T-helper 2 cell treated with Interferon-gamma antibody and Interleukin-4, amounts not matched to agents 100 ng/mL and 5 ng/mL, for 36 hours (primary cell): ENCODE data around the gene HMGA1. TPM values are rescaled to one million over a fixed set of nuclear protein-coding genes. Genes with fewer than 3 reads are reported as not detected.

Experiments
- intact Hi-C: fragments of 100-400 bp; cut with micrococcal nuclease; formaldehyde crosslinking; loops from one replicate; pipeline ENCODE4 v1.15.1; 2023
- total RNA-seq: library from RNA; stranded (reverse); gene quantifications from 2 replicates; pipeline ENCODE4 v1.2.3, GENCODE V29; 2022

Gene HMGA1
- total RNA-seq, 1 donor from 2014 or later: 293 TPM

- intact Hi-C loops: loop anchor here (5.0 kb wide), 1 partner anchor 288 kb away; no protein-coding TSS in a partner anchor
These were observed 2.8 kb downstream of the HMGA1 start for GRCh38 chr6:34239500-34239825.

DNA sequence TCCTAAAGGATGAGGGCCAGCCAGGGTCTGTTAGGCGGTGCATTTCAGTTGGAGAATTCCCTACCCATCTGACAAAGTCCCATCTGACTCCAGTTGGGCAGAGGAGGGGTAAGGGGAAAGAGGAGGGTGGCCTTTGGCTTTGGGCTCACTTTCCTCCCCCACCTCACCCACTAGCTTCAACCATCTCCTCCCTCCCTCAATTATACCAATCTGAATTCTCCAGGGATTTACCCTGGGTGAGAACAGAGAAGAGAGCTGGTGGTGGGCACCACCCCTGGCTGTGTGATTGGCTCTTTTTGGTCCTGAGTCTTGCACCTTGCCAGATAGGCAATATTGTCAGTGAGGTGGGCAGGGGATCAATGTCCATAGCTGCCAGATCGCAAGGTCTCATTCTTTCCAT, 3.2 kb downstream of the HMGA1 start:
- intact Hi-C loops: loop anchor here (5.0 kb wide), 1 partner anchor 287 kb away; no protein-coding TSS in a partner anchor

DNA sequence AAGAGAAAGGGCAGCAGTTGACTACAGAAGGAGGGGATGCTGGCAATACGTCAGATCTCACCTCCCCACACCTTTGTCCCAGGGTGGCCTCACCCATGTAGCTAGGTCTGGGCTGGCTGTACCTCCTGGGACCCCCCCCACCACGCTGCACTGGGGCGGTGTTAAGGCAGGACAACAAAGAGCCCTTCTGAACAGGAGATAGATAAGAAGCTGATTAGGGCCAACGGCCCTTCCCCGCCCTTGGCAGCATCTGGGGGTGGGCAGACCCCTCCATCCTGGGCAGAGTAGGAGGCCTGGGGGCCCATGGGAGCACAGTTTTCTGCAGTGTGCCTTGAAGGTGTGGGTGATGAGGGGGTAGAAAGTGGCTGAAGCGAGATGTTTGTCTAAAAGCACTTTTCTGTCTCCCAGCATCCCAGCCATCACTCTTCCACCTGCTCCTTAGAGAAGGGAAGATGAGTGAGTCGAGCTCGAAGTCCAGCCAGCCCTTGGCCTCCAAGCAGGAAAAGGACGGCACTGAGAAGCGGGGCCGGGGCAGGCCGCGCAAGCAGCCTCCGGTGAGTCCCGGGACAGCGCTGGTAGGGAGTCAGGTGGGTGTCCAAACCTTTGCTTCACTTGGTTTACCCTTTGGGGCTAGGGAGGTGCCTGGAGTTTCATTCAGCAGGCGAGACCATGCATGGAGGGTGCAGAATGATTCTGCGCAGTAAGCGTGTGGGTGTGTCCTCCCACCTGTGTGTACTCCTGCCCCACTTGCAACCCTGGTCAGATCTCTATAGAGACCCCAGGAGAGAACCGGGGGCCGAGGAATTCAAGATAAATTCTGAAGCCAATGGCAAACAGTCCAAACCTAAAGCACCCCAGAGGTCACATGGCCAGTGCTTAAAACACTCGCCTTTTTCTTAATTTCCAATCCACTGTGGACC, 3.9 kb downstream of the HMGA1 start:
- intact Hi-C loops: no loop called here

DNA sequence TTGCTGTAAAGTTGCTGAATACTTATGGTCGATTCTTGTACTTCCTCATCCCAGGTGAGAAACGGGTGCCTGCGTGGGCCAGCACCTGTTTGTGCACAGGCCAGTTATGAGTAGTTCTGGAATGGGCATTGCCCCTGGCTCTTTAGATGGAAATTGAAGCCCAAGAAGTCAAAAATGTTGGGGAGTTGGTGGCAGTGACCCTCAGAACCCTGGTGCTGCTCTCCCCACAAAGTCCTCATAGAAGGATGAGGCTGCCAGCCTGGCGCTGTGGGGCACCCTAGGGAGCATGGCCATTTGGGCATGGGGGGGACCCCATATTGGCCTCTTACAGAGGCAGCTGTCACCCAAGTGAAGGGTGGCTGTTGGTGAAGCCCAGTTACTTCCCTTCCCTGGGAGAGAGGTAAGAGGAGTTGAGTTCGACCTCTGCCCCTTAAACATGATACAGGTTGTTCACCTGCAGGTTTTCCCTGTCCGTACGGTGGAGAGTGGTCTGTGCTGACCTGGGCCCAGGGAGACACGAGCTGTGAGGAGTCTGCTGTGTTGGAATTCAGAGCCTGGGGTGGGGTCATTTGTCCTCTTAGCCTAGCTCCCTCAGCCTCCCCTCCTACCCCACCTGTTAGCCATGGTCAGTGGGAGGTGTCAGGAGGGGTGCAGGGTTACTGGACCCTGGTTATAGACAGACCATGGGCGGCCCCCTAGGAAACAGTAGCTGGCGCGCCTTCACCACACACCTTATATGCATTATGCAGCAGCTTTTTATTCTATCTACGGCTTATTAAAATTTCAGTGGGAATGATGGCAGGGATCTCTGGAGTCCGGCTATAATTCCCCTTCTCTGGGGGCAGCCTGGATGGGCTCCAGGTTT, 4.9 kb downstream of the HMGA1 start:
- intact Hi-C loops: no loop called here

GRCh38 chr6:34242252-34243130, 5.8 kb downstream of the HMGA1 start:
- intact Hi-C loops: no loop called here

DNA sequence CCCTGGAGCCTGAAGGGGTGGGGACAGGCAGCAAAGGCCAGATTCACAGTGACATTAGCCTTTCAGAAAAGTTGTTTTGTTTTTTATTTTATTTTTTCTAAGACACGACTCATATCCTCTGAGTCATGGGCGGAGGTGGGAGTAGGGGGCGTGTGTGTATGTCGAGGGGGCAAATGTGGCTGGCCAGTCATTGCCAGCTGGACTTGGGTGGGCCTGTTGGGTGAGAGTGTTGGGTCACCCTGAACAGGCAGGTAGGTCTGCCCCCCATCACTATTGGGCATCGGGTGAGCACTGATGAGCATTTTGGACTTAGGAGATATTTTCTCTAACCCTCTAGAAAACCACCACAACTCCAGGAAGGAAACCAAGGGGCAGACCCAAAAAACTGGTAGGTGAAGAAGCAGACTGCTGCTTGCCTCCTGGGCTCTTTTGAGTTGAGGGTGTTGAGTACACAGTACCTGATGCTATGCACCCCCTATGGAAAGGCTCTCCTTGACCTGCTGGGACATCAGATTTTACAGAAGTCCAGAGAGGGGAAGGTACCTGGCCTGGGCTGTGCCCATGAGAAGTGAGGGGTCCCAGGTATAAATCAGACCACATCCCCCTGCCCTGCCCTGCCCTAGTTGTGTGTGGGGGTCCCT, 6.6 kb downstream of the HMGA1 start:
- intact Hi-C loops: no loop called here

GRCh38 chr6:34243901-34244884, 7.5 kb downstream of the HMGA1 start:
- intact Hi-C loops: no loop called here

DNA sequence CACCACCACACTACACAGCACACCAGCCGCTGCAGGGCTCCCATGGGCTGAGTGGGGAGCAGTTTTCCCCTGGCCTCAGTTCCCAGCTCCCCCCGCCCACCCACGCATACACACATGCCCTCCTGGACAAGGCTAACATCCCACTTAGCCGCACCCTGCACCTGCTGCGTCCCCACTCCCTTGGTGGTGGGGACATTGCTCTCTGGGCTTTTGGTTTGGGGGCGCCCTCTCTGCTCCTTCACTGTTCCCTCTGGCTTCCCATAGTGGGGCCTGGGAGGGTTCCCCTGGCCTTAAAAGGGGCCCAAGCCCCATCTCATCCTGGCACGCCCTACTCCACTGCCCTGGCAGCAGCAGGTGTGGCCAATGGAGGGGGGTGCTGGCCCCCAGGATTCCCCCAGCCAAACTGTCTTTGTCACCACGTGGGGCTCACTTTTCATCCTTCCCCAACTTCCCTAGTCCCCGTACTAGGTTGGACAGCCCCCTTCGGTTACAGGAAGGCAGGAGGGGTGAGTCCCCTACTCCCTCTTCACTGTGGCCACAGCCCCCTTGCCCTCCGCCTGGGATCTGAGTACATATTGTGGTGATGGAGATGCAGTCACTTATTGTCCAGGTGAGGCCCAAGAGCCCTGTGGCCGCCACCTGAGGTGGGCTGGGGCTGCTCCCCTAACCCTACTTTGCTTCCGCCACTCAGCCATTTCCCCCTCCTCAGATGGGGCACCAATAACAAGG, 8.5 kb downstream of the HMGA1 start:
- intact Hi-C loops: loop anchor here (5.0 kb wide), 2 partner anchors 362 to 427 kb away; no protein-coding TSS in a partner anchor

- intact Hi-C loops: loop anchor here (5.0 kb wide), 2 partner anchors 362 to 427 kb away; no protein-coding TSS in a partner anchor
These were observed 9.1 kb downstream of the HMGA1 start for GRCh38 chr6:34245761-34246140.

- intact Hi-C loops: loop anchor here (5.0 kb wide), 2 partner anchors 361 to 426 kb away; no protein-coding TSS in a partner anchor
These were observed 9.5 kb downstream of the HMGA1 start for GRCh38 chr6:34246249-34246562.

DNA sequence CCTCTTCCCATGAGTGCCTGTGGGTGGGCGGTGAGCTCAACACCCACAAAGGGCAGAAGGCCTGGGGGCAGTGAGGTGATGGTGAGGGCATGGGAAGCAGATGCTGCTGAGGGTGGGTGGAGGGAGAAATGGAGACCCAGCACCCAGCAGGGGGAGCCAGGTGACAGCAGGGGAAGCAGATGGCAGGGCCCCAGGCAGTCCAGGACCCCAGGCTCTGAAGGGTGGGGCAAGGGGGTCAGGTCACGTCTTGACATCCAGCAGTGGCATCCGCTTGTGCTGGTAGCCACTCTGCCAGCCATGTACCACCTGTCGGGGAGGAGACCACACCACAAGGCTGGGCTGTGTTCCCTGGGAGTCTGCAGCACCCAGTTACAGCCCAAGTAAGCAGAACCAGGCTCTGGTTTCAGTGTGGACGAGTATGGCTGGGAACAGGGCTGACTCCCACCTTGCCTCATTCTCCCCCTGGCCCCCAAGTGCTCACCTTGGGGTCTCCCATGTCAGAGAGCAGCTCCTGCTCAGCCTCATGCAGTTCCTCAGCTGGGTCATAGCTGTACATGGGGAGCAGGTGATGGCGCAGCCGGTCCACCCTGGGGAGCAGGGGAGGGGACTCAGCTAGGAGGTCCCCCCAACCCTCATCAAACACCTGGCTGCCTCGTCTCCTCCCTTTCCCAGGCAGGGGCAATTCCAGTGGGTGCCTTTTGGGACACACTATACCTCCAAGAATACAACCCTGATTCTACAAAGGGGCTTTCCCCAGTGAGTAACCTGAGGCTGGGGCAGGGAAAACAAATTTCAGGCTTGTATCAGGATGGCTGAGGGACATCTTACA, 10.1 kb downstream of the HMGA1 start:
- intact Hi-C loops: loop anchor here (5.0 kb wide), 2 partner anchors 361 to 426 kb away; no protein-coding TSS in a partner anchor

- intact Hi-C loops: loop anchor here (2.0 to 5.0 kb wide), 3 partner anchors 360 to 641 kb away; partner anchors contain the start of genes ANKS1A and TAF11
These were observed 11.0 kb downstream of the HMGA1 start for GRCh38 chr6:34247481-34248197.

DNA sequence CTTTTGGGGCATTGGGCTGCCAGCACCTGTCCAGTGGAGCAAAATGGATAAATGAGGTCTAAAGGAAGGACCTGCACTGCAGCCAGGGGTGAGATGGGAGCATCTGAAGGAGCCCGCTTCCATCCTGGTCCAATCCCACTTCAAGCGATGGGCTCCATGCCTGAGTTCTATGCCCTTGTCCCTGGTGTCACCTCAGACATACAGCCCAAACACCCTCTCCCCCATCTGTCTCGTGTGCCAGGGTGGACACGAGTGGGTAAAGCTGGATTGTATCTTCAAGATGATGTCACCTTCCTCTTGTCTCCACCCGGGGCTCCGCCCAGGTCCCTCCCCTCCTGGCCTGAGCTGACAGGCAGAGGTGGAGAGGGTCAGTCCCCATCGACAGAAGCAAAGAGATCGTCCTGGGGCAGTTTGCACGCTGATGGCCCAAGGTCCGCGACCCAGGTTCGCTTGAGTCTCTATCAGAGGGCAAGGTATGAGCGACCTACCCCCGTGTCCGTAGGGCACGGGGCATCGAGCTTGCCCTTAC, 11.6 kb downstream of the HMGA1 start:
- intact Hi-C loops: loop anchor here (2.0 to 5.0 kb wide), 3 partner anchors 359 to 641 kb away; partner anchors contain the start of genes ANKS1A and TAF11

GRCh38 chr6:34248727-34249468, 12.2 kb downstream of the HMGA1 start, which contains the start of gene SMIM29:
Gene SMIM29 (minus strand): TSS chr6:34249006. CDS start chr6:34247791, 1,215 bp downstream.
- intact Hi-C loops: loop anchor here (1.0 to 5.0 kb wide), 8 partner anchors 13 to 640 kb away; partner anchors contain the start of genes ANKS1A, HMGA1, NUDT3 and TAF11

- intact Hi-C loops: loop anchor here (1.0 to 5.0 kb wide), 8 partner anchors 13 to 639 kb away; partner anchors contain the start of genes ANKS1A, HMGA1, NUDT3 and TAF11
These were observed 13.0 kb downstream of the HMGA1 start for GRCh38 chr6:34249469-34250261.
